ENCODE data around the gene COL6A5.
"Not testable (repeated sequence)": the region's sequence is repeated elsewhere in the genome, so short reads cannot be mapped to it uniquely, and the experiment has no call there.

Gene COL6A5

GRCh38 chr3:130340766-130341165, 4.7 kb upstream of the COL6A5 start:
- H3K4me3 ChIP-seq (ENCODE audit: low read depth, low read length) = no peak overlapping the region
- no peak for TF ChIP-seq CTCF (IDR thresholded peaks at IDR 0.05; ENCODE audit: insufficient read depth, low read depth, low read length, missing control alignments)
- DNase-seq (ENCODE audit: low read depth) = no peak

- TF ChIP-seq CTCF (IDR thresholded peaks at IDR 0.05; ENCODE audit: insufficient read depth, low read depth, low read length, missing control alignments) = no peak
- no peak for DNase-seq (ENCODE audit: low read depth)
- no peak overlapping the region for H3K4me3 ChIP-seq (ENCODE audit: low read depth, low read length)
These were observed 4.1 kb upstream of the COL6A5 start for GRCh38 chr3:130341388-130341787.

- H3K4me3 ChIP-seq (ENCODE audit: low read depth, low read length) = no peak overlapping the region
- TF ChIP-seq CTCF (IDR thresholded peaks at IDR 0.05; ENCODE audit: insufficient read depth, low read depth, low read length, missing control alignments) = no peak
- no peak for DNase-seq (ENCODE audit: low read depth)
These were observed 3.6 kb upstream of the COL6A5 start for GRCh38 chr3:130341882-130342281.

- no peak for DNase-seq (ENCODE audit: low read depth)
- H3K4me3 ChIP-seq (ENCODE audit: low read depth, low read length) = no peak overlapping the region
- no peak for TF ChIP-seq CTCF (IDR thresholded peaks at IDR 0.05; ENCODE audit: insufficient read depth, low read depth, low read length, missing control alignments)
These were observed 2.4 kb upstream of the COL6A5 start for GRCh38 chr3:130342821-130343661.

- DNase-seq (ENCODE audit: low read depth); H3K4me3 ChIP-seq (ENCODE audit: low read depth, low read length): not testable (repeated sequence)
These were observed 2.8 kb downstream of the COL6A5 start for GRCh38 chr3:130348258-130348657.

GRCh38 chr3:130354430-130354829, 9.0 kb downstream of the COL6A5 start:
- DNase-seq (ENCODE audit: low read depth) = no peak
- no peak for TF ChIP-seq CTCF (IDR thresholded peaks at IDR 0.05; ENCODE audit: insufficient read depth, low read depth, low read length, missing control alignments)
- no peak overlapping the region for H3K4me3 ChIP-seq (ENCODE audit: low read depth, low read length)

GRCh38 chr3:130374033-130374432, 28.6 kb downstream of the COL6A5 start:
- TF ChIP-seq CTCF (IDR thresholded peaks at IDR 0.05; ENCODE audit: insufficient read depth, low read depth, low read length, missing control alignments) = no peak
- no peak overlapping the region for H3K4me3 ChIP-seq (ENCODE audit: low read depth, low read length)
- DNase-seq (ENCODE audit: low read depth) = no peak

Data from GM12865 (cell line).